ENCODE data around the gene MRPL20. TPM values are rescaled to one million over a fixed set of nuclear protein-coding genes. Genes with fewer than 3 reads are reported as not detected.

MRPL20 gene
- total and polyA plus RNA-seq, 3 experiments from 2014 or later, result 198 to 208 (median 206) TPM

DNA sequence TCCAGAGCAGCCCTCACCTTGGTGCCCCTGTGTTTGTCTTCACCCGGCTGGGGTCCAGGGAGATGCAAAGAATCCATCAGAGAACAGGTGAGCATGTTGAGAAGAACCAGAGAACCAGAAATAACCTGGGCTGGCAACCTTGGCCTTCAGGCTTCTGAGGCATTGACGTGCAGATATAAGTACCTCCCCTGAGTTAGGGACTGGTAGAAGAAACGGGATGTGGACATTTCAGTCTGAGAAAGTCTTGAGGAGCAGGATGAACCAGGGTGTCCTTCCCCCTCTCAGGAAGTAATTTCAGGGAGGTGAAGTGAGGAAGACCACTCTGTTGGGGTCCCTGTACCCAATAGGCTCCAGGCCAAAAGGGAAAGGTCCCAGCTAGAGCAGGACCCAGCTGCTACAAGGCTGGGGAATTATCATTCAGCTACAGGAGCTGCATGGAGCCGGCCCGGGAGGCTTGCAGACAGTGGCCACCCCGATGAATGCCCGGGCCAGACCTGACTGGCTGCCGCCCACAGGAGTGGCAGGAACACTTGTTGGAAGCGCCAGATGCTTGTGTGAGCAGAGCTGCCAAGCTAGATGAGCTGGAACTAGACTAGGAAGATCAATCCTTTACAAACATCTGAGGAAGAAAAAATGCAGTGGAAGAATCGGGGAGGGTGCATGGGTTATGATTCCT, 30.4 kb downstream of the MRPL20 start:
- Histone ChIP-seq H3K9me3 (ENCODE audit: low read length) (no peaks in the 10 kb centered on the region), H3K4me3 (ENCODE audit: low read length) (no peak overlapping the region), H3K27me3 (ENCODE audit: insufficient read depth, low read length, poor library complexity, severe bottlenecking) (no peaks in the 10 kb centered on the region), H3K4me1 (ENCODE audit: insufficient read depth, low read length) (peaks cover 24% of the 10 kb centered on the region), H3K36me3 (ENCODE audit: insufficient read depth, low read length) (no peaks in the 10 kb centered on the region), H3K27ac (ENCODE audit: low read depth, low read length) (peak overlapping the region; percentile 91)
- peaks cover 15 to 30% (median 16%) of the 10 kb centered on the region in 3 donors for H3K4me1 Mint-ChIP-seq
- peaks cover 0 to 15% (median 0%) of the 10 kb centered on the region in 3 donors for H3K36me3 Mint-ChIP-seq
- H3K27me3 Mint-ChIP-seq, result no peaks in the 10 kb centered on the region
- peak overlapping the region; percentile 29 to 98 (median 72) for H3K27ac Mint-ChIP-seq
- DNase-seq, result no peak
- no peaks in the 10 kb centered on the region for H3K9me3 Mint-ChIP-seq
- H3K4me3 Mint-ChIP-seq, result peak overlapping the region; percentile 7 to 65 (median 45)
- POLR2A ChIA-PET, result interaction anchor here (2.9 kb wide), 2 partner anchors 23 to 30 kb away, joined by 16 to 48 read pairs; partner anchors contain the start of genes CCNL2 and MRPL20
- CTCF ChIA-PET, result no interaction called here

DNA sequence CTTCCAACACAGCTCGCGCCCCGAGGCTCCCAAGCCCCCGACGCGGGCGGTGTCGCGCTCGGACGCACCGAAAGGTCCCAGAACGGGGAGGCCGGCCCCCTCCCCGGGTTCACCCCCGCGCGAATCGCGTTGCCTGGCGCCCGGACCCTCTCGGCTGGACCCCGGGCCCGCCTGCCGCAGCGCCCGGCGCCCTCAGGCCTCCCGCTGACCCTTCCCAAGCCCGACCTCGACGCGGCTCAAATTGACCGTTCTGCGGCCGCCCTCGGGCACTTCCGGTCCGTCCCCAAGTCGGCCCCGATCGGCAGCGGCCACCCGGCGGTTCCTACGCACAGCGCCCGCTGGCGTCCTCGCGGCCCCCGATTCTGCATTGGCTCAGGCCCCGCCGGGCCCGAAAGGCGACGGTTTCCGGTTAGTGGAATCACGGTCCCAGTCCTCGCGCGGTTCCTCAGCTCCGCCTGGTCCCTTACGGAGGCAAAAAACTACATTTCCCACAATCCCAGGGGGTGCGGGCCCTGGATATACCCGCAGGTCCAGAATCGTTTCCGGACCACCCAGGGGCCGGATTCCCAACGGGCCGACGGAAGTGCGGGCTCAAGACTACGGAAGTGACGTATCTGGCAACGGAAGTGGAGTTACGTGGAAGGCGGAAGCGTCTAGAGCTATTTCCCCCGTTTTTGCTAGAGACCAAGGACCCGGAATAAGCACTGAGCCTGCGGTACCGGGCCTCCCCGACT, 32.0 kb downstream of the MRPL20 start, which contains the start of gene AURKAIP1:
Gene AURKAIP1, minus strand, starts transcription at position 279 of the 734 bp plus-strand sequence. CDS start 451 bp downstream, outside the sequence.
- Histone ChIP-seq H3K36me3 (ENCODE audit: insufficient read depth, low read length) (no peaks in the 10 kb centered on the region), H3K27ac (ENCODE audit: low read depth, low read length) (peak within 1 kb of the TSS; percentile 91), H3K27me3 (ENCODE audit: insufficient read depth, low read length, poor library complexity, severe bottlenecking) (no peaks in the 10 kb centered on the region), H3K9me3 (ENCODE audit: low read length) (no peaks in the 10 kb centered on the region), H3K4me1 (ENCODE audit: insufficient read depth, low read length) (peaks cover 37% of the 10 kb centered on the region), H3K4me3 (ENCODE audit: low read length) (peak within 1 kb of the TSS; percentile 82)
- peak within 1 kb of the TSS; percentile 92 to 98 (median 96) for H3K27ac Mint-ChIP-seq
- H3K9me3 Mint-ChIP-seq, result no peaks in the 10 kb centered on the region
- DNase-seq, result peak; percentile 90 to 98 (median 97)
- ChIA-PET POLR2A (interaction anchor here (0.6 to 2.9 kb wide), 10 partner anchors 16 to 517 kb away, joined by 3 to 48 read pairs (median 5); partner anchors contain the start of genes C1orf159, CCNL2, GNB1 and MIB2), CTCF (interaction anchor here (0.7 to 6.5 kb wide), 9 partner anchors 13 to 357 kb away, joined by 3 to 57 read pairs (median 4); partner anchors contain the start of gene CCNL2)
- H3K4me3 Mint-ChIP-seq, result peak within 1 kb of the TSS; percentile 88 to 96 (median 91)
- no peaks in the 10 kb centered on the region for H3K27me3 Mint-ChIP-seq
- peaks cover 15 to 46% (median 18%) of the 10 kb centered on the region in 3 donors for H3K4me1 Mint-ChIP-seq
- peaks cover 0 to 15% (median 0%) of the 10 kb centered on the region in 3 donors for H3K36me3 Mint-ChIP-seq

DNA sequence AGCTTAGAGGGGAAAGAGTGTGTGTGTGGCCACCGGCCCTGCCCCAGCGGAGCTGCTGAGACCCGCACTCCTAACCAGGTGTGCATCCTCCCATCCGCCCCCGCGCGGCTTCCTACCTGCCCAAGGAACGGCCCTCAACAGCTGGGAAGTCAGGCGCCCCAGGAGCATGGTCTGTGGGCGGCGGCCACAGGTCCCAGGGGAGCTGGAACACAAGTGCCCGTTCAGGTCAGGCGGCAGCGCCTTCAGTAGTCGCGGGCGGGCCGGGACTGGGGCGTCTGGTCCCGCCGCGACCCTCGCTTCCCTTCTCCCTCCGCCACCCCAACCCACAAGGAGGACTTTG, 32.5 kb downstream of the MRPL20 start:
- Histone ChIP-seq H3K4me3 (ENCODE audit: low read length) (peak overlapping the region; percentile 82), H3K36me3 (ENCODE audit: insufficient read depth, low read length) (no peaks in the 10 kb centered on the region), H3K9me3 (ENCODE audit: low read length) (no peaks in the 10 kb centered on the region), H3K27ac (ENCODE audit: low read depth, low read length) (peak overlapping the region; percentile 91), H3K27me3 (ENCODE audit: insufficient read depth, low read length, poor library complexity, severe bottlenecking) (no peaks in the 10 kb centered on the region), H3K4me1 (ENCODE audit: insufficient read depth, low read length) (peaks cover 37% of the 10 kb centered on the region)
- no peaks in the 10 kb centered on the region for H3K27me3 Mint-ChIP-seq
- CTCF ChIA-PET, result interaction anchor here (0.7 to 6.5 kb wide), 6 partner anchors 25 to 356 kb away, joined by 3 to 57 read pairs (median 4); partner anchors contain the start of gene CCNL2
- H3K9me3 Mint-ChIP-seq, result no peaks in the 10 kb centered on the region
- peak overlapping the region; percentile 76 to 96 (median 90) for H3K4me3 Mint-ChIP-seq
- DNase-seq, result no peak
- peak overlapping the region in 7 of 8 donors; percentile 68 to 98 (median 75) for H3K27ac Mint-ChIP-seq
- peaks cover 15 to 47% (median 20%) of the 10 kb centered on the region in 3 donors for H3K4me1 Mint-ChIP-seq
- H3K36me3 Mint-ChIP-seq, result peaks cover 0 to 15% (median 0%) of the 10 kb centered on the region in 3 donors
- POLR2A ChIA-PET, result interaction anchor here (1.2 to 2.9 kb wide), 6 partner anchors 25 to 258 kb away, joined by 4 to 48 read pairs (median 9); partner anchors contain the start of genes C1orf159, CCNL2, MIB2 and MRPL20

DNA sequence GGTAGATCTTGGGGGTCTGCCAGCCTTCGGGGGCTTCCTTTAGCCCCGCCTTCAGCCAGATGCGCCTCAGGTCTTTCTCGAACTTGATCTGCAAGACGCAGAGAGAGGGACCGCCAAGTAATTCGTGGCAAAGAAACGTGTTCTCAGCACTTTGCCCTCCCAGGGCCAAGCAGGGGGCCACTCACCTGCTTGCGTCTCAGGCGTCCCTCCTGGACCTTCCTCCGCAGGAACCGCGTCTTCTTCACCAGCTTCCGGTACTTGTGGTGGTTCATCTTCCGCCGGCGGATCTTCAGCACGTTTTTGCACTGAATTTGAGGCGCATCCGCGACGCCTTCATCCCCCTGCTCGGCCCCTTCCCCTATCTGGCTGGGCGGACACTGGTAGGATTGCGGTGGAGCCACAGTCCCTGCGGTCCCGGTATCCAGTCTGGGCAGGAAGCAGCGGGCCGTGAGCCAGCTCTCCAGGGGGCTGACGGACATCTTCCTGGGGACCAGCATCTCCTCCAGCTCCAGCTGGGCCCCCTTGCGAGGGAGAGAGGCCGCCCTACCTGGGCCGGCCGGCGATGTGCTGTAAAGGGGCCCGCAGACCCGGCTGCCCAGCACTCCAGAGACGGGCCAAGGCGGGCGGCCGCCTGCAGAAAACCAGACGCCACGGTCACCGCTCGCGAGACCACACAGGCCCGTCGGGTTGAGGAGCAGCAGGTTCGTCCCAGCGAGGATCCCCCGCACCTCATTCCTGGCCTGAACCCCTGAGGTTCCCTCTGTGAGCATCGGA, 33.1 kb downstream of the MRPL20 start:
- no peaks in the 10 kb centered on the region for H3K36me3 ChIP-seq (ENCODE audit: insufficient read depth, low read length)
- peaks cover 37% of the 10 kb centered on the region for H3K4me1 ChIP-seq (ENCODE audit: insufficient read depth, low read length)
- Mint-ChIP-seq H3K4me1 (peaks cover 15 to 47% (median 20%) of the 10 kb centered on the region in 3 donors), H3K4me3 (peak overlapping the region; percentile 76 to 96 (median 90)), H3K9me3 (no peaks in the 10 kb centered on the region), H3K27me3 (no peaks in the 10 kb centered on the region), H3K36me3 (peaks cover 0 to 15% (median 0%) of the 10 kb centered on the region in 3 donors), H3K27ac (peak overlapping the region; percentile 58 to 98 (median 74))
- no peaks in the 10 kb centered on the region for H3K27me3 ChIP-seq (ENCODE audit: insufficient read depth, low read length, poor library complexity, severe bottlenecking)
- no peak for DNase-seq
- no peaks in the 10 kb centered on the region for H3K9me3 ChIP-seq (ENCODE audit: low read length)
- peak overlapping the region; percentile 91 for H3K27ac ChIP-seq (ENCODE audit: low read depth, low read length)
- CTCF ChIA-PET, result interaction anchor here (1.4 to 6.5 kb wide), 5 partner anchors 26 to 252 kb away, joined by 4 to 57 read pairs (median 5); partner anchors contain the start of genes CCNL2 and MRPL20
- peak overlapping the region; percentile 82 for H3K4me3 ChIP-seq (ENCODE audit: low read length)
- POLR2A ChIA-PET, result interaction anchor here (0.9 to 2.9 kb wide), 4 partner anchors 20 to 240 kb away, joined by 3 to 48 read pairs (median 12); partner anchors contain the start of genes CCNL2, MIB2 and MRPL20

DNA sequence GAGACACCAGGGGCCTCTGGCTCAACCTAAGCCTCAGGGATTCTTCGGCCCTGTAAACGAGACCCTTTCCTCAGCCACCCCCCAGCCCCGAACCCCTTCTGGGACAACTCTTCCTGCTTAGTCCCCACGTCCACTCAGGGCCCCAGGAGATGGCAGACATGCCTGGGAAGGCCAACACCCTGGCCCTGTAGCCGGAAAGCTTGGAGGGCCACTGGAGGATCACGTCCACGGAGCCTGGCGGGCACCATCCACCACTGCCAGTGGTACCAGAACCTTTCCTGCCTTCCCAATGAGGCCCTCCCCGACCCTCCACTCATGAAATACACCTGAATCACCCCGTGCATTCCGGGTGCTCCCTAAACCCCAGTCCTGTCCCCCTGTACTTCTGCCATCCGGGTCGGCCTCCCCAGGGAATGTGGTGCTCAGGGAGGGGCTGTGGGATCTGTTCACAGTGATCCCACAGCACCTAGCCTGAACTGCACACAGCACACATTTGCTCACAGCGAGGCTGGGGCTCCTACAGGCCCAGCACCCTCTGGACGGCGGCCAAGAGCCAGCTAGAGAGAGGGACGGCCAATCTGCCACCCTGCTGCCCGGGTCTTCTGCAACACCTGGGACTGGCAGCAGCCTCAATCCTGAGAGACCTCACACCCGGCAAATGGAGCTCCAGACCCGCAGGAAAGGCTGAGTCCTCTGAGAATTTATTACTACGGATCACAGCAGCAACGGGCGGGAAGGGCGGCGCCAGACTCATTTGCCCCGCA, 33.9 kb downstream of the MRPL20 start:
- Histone ChIP-seq H3K27ac (ENCODE audit: low read depth, low read length) (no peak overlapping the region), H3K4me3 (ENCODE audit: low read length) (no peak overlapping the region), H3K9me3 (ENCODE audit: low read length) (no peaks in the 10 kb centered on the region), H3K4me1 (ENCODE audit: insufficient read depth, low read length) (peaks cover 37% of the 10 kb centered on the region), H3K27me3 (ENCODE audit: insufficient read depth, low read length, poor library complexity, severe bottlenecking) (no peaks in the 10 kb centered on the region), H3K36me3 (ENCODE audit: insufficient read depth, low read length) (no peaks in the 10 kb centered on the region)
- Mint-ChIP-seq H3K9me3 (no peaks in the 10 kb centered on the region), H3K4me3 (peak overlapping the region; percentile 62 to 88 (median 73)), H3K27me3 (no peaks in the 10 kb centered on the region), H3K36me3 (peaks cover 0 to 15% (median 0%) of the 10 kb centered on the region in 3 donors), H3K4me1 (peaks cover 15 to 47% (median 20%) of the 10 kb centered on the region in 3 donors), H3K27ac (peak overlapping the region in 7 of 8 donors; percentile 58 to 95 (median 76))
- CTCF ChIA-PET, result interaction anchor here (0.6 to 6.5 kb wide), 14 partner anchors 15 to 389 kb away, joined by 3 to 57 read pairs (median 6); partner anchors contain the start of genes CCNL2, MRPL20 and MXRA8
- no peak for DNase-seq
- POLR2A ChIA-PET, result interaction anchor here (0.6 to 2.9 kb wide), 4 partner anchors 10 to 34 kb away, joined by 3 to 16 read pairs (median 4); partner anchors contain the start of gene MRPL20

DNA sequence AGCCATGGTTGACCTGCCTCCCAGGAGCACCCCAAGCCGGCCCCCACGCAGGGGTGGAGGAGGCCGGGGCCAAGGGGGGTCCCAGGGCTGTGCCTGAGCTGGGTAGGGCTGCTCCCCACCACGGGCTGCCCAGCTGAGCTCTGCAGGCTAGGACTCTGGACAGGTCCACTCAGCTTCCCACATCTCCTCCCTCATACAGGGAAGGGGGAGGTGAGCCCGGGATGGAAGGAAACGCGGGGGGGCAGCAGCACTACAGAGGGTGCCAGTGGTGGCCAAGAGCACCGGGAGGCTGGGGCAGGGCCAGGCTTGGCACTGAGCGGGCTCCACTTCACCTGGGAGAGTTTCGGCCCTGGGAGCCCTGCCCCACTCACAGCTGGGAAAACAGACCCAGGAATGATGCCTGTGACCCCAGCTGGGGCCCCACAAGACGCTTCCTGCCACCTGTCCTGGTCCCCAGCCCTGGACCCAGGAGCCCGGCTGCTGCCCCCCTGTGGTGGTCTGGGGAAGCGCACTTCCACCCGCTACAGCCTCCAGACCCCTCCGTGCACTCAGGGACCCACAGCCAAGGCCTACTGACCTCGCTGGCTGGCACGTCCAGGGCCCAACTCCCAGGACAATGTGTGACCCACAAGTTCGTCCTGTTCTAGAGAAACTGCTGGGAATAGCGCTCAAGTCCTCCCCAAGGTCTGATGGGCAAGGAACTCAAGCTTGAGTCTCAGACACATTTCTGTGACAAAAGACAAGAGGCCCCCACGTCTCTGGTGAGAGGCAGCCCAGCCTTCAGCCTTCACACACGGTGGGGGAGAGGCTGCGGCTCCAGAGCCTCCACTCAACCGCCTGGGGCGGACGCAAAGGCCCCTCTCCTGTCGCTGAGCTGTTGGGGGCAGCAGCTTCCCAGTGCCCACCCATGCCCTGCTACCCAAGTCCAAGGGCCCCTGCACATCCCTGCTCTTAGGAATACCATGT, 35.1 kb downstream of the MRPL20 start:
- POLR2A ChIA-PET, result interaction anchor here (0.6 to 2.2 kb wide), 10 partner anchors 9 to 1018 kb away, joined by 3 to 10 read pairs (median 4); partner anchors contain the start of genes CCNL2, DVL1 and MRPL20
- peak overlapping the region; percentile 41 to 91 (median 56) for H3K4me3 Mint-ChIP-seq
- peaks cover 15 to 47% (median 20%) of the 10 kb centered on the region in 3 donors for H3K4me1 Mint-ChIP-seq
- H3K9me3 ChIP-seq (ENCODE audit: low read length), result no peaks in the 10 kb centered on the region
- H3K4me1 ChIP-seq (ENCODE audit: insufficient read depth, low read length), result peaks cover 37% of the 10 kb centered on the region
- CTCF ChIA-PET, result interaction anchor here (0.8 to 6.5 kb wide), 24 partner anchors 8 to 388 kb away, joined by 3 to 57 read pairs (median 4); partner anchors contain the start of genes CCNL2, DVL1, MRPL20 and MXRA8
- H3K4me3 ChIP-seq (ENCODE audit: low read length), result peak overlapping the region; percentile 42
- H3K27me3 Mint-ChIP-seq, result no peaks in the 10 kb centered on the region
- no peak overlapping the region for H3K27ac ChIP-seq (ENCODE audit: low read depth, low read length)
- H3K27ac Mint-ChIP-seq, result peak overlapping the region; percentile 56 to 96 (median 82)
- DNase-seq, result peak; percentile 67 to 82 (median 75)
- H3K36me3 Mint-ChIP-seq, result peaks cover 0 to 15% (median 0%) of the 10 kb centered on the region in 3 donors
- no peaks in the 10 kb centered on the region for H3K27me3 ChIP-seq (ENCODE audit: insufficient read depth, low read length, poor library complexity, severe bottlenecking)
- no peaks in the 10 kb centered on the region for H3K36me3 ChIP-seq (ENCODE audit: insufficient read depth, low read length)
- no peaks in the 10 kb centered on the region for H3K9me3 Mint-ChIP-seq

Data from CD8-positive, alpha-beta memory T cell (primary cell).